Measurements from ENCODE around the gene ATF6. TPM values are rescaled to one million over a fixed set of nuclear protein-coding genes. Genes with fewer than 3 reads are reported as not detected.

Gene ATF6
- total and polyA plus RNA-seq, 2 of the 8 experiments (the other 6 are each of a cell fraction or from before 2014, with no cell fraction given) = 4.6 to 10.0 TPM

GRCh38 chr1:162000053-162000420 is 233.9 kb downstream of the ATF6 start (continued):
- TF ChIP-seq, protein P1, sequence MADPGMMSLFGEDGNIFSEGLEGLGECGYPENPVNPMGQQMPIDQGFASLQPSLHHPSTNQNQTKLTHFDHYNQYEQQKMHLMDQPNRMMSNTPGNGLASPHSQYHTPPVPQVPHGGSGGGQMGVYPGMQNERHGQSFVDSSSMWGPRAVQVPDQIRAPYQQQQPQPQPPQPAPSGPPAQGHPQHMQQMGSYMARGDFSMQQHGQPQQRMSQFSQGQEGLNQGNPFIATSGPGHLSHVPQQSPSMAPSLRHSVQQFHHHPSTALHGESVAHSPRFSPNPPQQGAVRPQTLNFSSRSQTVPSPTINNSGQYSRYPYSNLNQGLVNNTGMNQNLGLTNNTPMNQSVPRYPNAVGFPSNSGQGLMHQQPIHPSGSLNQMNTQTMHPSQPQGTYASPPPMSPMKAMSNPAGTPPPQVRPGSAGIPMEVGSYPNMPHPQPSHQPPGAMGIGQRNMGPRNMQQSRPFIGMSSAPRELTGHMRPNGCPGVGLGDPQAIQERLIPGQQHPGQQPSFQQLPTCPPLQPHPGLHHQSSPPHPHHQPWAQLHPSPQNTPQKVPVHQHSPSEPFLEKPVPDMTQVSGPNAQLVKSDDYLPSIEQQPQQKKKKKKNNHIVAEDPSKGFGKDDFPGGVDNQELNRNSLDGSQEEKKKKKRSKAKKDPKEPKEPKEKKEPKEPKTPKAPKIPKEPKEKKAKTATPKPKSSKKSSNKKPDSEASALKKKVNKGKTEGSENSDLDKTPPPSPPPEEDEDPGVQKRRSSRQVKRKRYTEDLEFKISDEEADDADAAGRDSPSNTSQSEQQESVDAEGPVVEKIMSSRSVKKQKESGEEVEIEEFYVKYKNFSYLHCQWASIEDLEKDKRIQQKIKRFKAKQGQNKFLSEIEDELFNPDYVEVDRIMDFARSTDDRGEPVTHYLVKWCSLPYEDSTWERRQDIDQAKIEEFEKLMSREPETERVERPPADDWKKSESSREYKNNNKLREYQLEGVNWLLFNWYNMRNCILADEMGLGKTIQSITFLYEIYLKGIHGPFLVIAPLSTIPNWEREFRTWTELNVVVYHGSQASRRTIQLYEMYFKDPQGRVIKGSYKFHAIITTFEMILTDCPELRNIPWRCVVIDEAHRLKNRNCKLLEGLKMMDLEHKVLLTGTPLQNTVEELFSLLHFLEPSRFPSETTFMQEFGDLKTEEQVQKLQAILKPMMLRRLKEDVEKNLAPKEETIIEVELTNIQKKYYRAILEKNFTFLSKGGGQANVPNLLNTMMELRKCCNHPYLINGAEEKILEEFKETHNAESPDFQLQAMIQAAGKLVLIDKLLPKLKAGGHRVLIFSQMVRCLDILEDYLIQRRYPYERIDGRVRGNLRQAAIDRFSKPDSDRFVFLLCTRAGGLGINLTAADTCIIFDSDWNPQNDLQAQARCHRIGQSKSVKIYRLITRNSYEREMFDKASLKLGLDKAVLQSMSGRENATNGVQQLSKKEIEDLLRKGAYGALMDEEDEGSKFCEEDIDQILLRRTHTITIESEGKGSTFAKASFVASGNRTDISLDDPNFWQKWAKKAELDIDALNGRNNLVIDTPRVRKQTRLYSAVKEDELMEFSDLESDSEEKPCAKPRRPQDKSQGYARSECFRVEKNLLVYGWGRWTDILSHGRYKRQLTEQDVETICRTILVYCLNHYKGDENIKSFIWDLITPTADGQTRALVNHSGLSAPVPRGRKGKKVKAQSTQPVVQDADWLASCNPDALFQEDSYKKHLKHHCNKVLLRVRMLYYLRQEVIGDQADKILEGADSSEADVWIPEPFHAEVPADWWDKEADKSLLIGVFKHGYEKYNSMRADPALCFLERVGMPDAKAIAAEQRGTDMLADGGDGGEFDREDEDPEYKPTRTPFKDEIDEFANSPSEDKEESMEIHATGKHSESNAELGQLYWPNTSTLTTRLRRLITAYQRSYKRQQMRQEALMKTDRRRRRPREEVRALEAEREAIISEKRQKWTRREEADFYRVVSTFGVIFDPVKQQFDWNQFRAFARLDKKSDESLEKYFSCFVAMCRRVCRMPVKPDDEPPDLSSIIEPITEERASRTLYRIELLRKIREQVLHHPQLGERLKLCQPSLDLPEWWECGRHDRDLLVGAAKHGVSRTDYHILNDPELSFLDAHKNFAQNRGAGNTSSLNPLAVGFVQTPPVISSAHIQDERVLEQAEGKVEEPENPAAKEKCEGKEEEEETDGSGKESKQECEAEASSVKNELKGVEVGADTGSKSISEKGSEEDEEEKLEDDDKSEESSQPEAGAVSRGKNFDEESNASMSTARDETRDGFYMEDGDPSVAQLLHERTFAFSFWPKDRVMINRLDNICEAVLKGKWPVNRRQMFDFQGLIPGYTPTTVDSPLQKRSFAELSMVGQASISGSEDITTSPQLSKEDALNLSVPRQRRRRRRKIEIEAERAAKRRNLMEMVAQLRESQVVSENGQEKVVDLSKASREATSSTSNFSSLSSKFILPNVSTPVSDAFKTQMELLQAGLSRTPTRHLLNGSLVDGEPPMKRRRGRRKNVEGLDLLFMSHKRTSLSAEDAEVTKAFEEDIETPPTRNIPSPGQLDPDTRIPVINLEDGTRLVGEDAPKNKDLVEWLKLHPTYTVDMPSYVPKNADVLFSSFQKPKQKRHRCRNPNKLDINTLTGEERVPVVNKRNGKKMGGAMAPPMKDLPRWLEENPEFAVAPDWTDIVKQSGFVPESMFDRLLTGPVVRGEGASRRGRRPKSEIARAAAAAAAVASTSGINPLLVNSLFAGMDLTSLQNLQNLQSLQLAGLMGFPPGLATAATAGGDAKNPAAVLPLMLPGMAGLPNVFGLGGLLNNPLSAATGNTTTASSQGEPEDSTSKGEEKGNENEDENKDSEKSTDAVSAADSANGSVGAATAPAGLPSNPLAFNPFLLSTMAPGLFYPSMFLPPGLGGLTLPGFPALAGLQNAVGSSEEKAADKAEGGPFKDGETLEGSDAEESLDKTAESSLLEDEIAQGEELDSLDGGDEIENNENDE (IDR thresholded peaks at IDR 0.05; ENCODE audit: insufficient replicate concordance, low read length) = no peak
- TF ChIP-seq BCL11A (IDR thresholded peaks at IDR 0.05; ENCODE audit: low read depth in 2 of 2, low read length in 2 of 2) (no peak), CHD1 (IDR thresholded peaks at IDR 0.05; ENCODE audit: low read depth, low read length) (no peak), MAFK (IDR thresholded peaks at IDR 0.05; ENCODE audit: low read depth, low read length) (no peak), EZH2 (IDR thresholded peaks at IDR 0.05; ENCODE audit: low read depth, low read length, severe bottlenecking) (no peak), CHD2 (IDR thresholded peaks at IDR 0.05; ENCODE audit: low read length) (no peak), NANOG (IDR thresholded peaks at IDR 0.05; ENCODE audit: insufficient read depth, low read depth, low read length, poor library complexity, severe bottlenecking) (no peak), GTF2F1 (IDR thresholded peaks at IDR 0.05; ENCODE audit: borderline replicate concordance, low read depth, low read length) (no peak), NRF1 (IDR thresholded peaks at IDR 0.05; ENCODE audit: low read depth, low read length) (no peak), ZNF274 (IDR thresholded peaks at IDR 0.05; ENCODE audit: borderline replicate concordance, extremely low read depth, low read length) (no peak), SP2 (IDR thresholded peaks at IDR 0.05; ENCODE audit: low read length) (no peak), RNF2 (IDR thresholded peaks at IDR 0.05; ENCODE audit: borderline replicate concordance, low read depth, low read length, missing control alignments, poor library complexity, severe bottlenecking) (no peak)

Measured in H1 (cell line).